OCI-LY7 (cell line): ENCODE measurements around the gene XK.

Experiments used
- CTCF ChIP-seq: fragments of 200-600 bp; sonication (generic); conservative IDR thresholded peaks from 2 replicates; pipeline ENCODE4 v1.5.1; 2014; ENCODE audit warnings: mild to moderate bottlenecking, antibody characterized with exemption, low read length, moderate library complexity, mixed read lengths
- EZH2phosphoT487 ChIP-seq: fragments of 200-600 bp; sonication (generic); IDR thresholded peaks from 2 replicates; pipeline ENCODE4 v1.6.1; 2018; ENCODE audit warnings: low read depth, borderline replicate concordance, mild to moderate bottlenecking, mixed run types, antibody characterized with exemption, low read length, moderate library complexity, mixed read lengths

- TF ChIP-seq CTCF (no peak), EZH2phosphoT487 (no peak)
Measured at GRCh38 chrX:37684426-37684825, 1.2 kb upstream of the XK start.
